ENCODE results near the gene ELMOD3. TPM values are rescaled to one million over a fixed set of nuclear protein-coding genes. Genes with fewer than 3 reads are reported as not detected.

ELMOD3 gene
- total and polyA plus RNA-seq, 9 of the 15 experiments (the other 6 are each of a cell fraction or from before 2014, with no cell fraction given): 2.7 to 18.7 (median 11.6) TPM

DNA sequence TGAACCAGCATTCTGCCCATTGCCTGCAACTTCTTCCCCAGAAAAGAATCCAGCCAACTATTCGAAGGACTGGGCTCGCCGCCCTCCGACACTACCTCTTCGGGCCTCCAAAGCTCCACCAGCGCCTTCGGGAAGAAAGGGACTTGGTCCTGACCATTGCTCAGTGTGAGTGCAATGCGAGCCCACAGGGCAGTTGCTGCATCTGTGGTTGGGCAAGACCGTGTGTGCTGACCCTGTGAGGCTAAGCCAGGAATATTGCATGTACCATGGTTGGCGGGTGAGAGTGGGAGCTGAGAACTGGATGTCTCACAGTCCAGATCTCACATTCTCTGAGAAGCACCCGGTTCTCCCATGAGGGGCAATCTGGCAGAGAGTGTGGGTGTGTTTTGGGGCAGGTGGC, 16.5 kb downstream of the ELMOD3 start (continued):
- no peak for TF ChIP-seq GTF3C2 (IDR thresholded peaks at IDR 0.05; ENCODE audit: borderline replicate concordance, extremely low read depth, insufficient read length)
- no peak for TF ChIP-seq ETV5 (CRISPR knock-in tag; IDR thresholded peaks at IDR 0.05; ENCODE audit: low read depth)
- no peak for TF ChIP-seq ZSCAN29 (IDR thresholded peaks at IDR 0.05)
- TF ChIP-seq KLF16 (IDR thresholded peaks at IDR 0.05): no peak
- no peak for TF ChIP-seq ZKSCAN8 (CRISPR knock-in tag; IDR thresholded peaks at IDR 0.05)
- TF ChIP-seq TAF7 (tag; IDR thresholded peaks at IDR 0.05): no peak
- no peak for TF ChIP-seq MCM7 (IDR thresholded peaks at IDR 0.05)

DNA sequence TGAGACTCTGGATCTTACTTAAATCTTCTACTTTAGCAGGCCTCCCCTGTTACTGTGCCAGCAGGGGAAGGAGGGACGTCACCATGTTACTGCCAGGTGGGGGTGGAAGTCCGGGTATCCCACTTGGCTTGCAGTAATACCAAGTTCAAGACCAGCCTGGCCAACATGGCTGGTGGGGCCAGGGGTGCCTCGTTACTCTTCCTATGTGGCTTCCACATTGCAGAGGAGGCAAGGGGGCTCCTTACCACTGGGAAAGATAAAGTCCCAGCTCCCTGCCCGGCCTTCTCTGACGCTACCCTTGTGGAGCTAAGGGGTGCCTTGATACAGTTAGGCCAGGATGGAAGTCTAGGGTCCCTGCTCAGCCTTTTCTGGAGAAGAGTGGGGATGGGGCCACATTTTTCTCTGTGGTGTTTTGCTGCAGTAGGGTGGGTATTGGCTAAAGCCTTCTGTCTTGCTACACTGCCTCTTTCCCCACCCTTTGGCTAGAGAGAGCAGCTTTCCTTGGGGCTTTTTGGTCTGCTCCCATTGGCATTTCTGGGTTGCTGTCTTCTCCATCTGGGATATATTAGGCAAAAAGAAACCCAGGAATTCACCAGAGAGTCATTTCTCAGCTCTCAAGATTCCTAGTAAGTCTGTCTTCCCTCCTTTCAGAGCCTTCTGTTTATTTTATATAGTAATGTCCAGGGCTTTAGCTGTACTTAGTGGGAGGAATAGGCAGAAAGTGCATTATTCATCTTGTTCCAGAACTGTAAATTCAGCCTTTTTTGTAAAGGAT, 21.9 kb downstream of the ELMOD3 start:
- Histone ChIP-seq H3K4me2 (ENCODE audit: insufficient read depth, low read length) (no peak overlapping the region), H2AFZ (ENCODE audit: low read depth, low read length) (no peak overlapping the region), H3K4me1 (replicated peaks in 1 of 2; ENCODE audit: control insufficient read depth in 2 of 2, insufficient read depth in 2 of 2, low read length in 2 of 2) (no peaks in the 10 kb centered on the region), H4K20me1 (replicated peaks; ENCODE audit: control insufficient read depth, insufficient read depth, low read length) (no peaks in the 10 kb centered on the region), H3K9me1 (ENCODE audit: control insufficient read depth, insufficient read depth, low read length) (no peaks in the 10 kb centered on the region), H3K9ac (ENCODE audit: insufficient read depth in 1 of 2, low read depth in 2 of 2, low read length in 2 of 2) (no peak overlapping the region), H3K27ac (ENCODE audit: extremely low read depth, low read depth, low read length) (no peak overlapping the region), H3K36me3 (ENCODE audit: control insufficient read depth, insufficient read depth, low read length) (peaks cover 7% of the 10 kb centered on the region; the same call in 1 of the 3 replicates), H3K9me3 (replicated peaks; ENCODE audit: control insufficient read depth, insufficient read depth, low read depth, low read length) (peaks cover 2% of the 10 kb centered on the region; the same call in 1 of the 2 replicates), H3K4me3 (no peak overlapping the region), H3K79me2 (ENCODE audit: control insufficient read depth, insufficient read depth, low read length) (no peaks in the 10 kb centered on the region), H3K27me3 (ENCODE audit: control insufficient read depth in 2 of 2, insufficient read depth in 2 of 2, low read length in 2 of 2) (no peaks in the 10 kb centered on the region)
- POLR2A ChIA-PET: interaction anchor here (0.6 to 1.1 kb wide), 3 partner anchors 42 to 163 kb away, joined by 3 to 4 read pairs (median 3); partner anchors contain the start of gene MAT2A
- ATAC-seq: no peak
- no TSS peak for BruUV-seq (replicated peaks)
- no peak for FAIRE-seq
- intact Hi-C loops (cut with micrococcal nuclease) (no loop called here), in situ Hi-C loops (cut with MboI) (no loop called here)
- no peak for DNase-seq (ENCODE audit: extremely low read depth in 1 of 4, low spot score in 3 of 4)
- 56% methylated on average over 5 of the region's 5 CpGs for WGBS (ENCODE audit: insufficient coverage, low coverage, missing lambda C conversion rate)
- CTCF ChIA-PET (ENCODE audit: low intra/inter-chr PET ratio): no interaction called here
- TF ChIP-seq, protein P1, sequence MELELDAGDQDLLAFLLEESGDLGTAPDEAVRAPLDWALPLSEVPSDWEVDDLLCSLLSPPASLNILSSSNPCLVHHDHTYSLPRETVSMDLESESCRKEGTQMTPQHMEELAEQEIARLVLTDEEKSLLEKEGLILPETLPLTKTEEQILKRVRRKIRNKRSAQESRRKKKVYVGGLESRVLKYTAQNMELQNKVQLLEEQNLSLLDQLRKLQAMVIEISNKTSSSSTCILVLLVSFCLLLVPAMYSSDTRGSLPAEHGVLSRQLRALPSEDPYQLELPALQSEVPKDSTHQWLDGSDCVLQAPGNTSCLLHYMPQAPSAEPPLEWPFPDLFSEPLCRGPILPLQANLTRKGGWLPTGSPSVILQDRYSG (tag; conservative IDR thresholded peaks at IDR 0.05; ENCODE audit: low read depth): no peak
- TF ChIP-seq GATA2 (CRISPR knock-in tag; IDR thresholded peaks at IDR 0.05) (no peak), MCM3 (IDR thresholded peaks at IDR 0.05) (no peak), GATAD2B (IDR thresholded peaks at IDR 0.05; ENCODE audit: borderline replicate concordance) (no peak), ZNF699 (CRISPR knock-in tag; IDR thresholded peaks at IDR 0.05; ENCODE audit: insufficient replicate concordance) (no peak), CEBPB (tag; IDR thresholded peaks at IDR 0.05) (no peak), ZZZ3 (IDR thresholded peaks at IDR 0.05) (no peak), KDM2B (CRISPR knock-in tag; IDR thresholded peaks at IDR 0.05) (no peak)

All from K562 (cell line).